HepG2 (cell line): ENCODE results near the gene SQSTM1. TPM values are rescaled to one million over a fixed set of nuclear protein-coding genes. Genes with fewer than 3 reads are reported as not detected.

ENCODE experiments used
- HOXA3 ChIP-seq: sonication (generic); formaldehyde crosslinking; IDR thresholded peaks from 2 replicates; pipeline ENCODE4 v1.5.0; 2020; ENCODE audit warnings: missing genetic modification reagents
- MATR3 ChIP-seq: sonication (generic); formaldehyde crosslinking; IDR thresholded peaks from 2 replicates; pipeline ENCODE4 v1.4.0; 2020; ENCODE audit warnings: missing genetic modification reagents
- MIXL1 ChIP-seq: IDR thresholded peaks from 2 replicates; pipeline ENCODE4 v1.6.1; 2016
- NR2F2 ChIP-seq: IDR thresholded peaks from 2 replicates; pipeline ENCODE4 v1.6.1; 2012; ENCODE audit warnings: low read depth, inconsistent platforms, borderline replicate concordance
- SP1 ChIP-seq, 2 experiments: fragments of 450-650 bp in 1 of 2; sonication (generic) in 1 of 2; formaldehyde crosslinking in 1 of 2; IDR thresholded peaks; 2 replicates each; pipeline versions ENCODE4 v1.4.0 to v1.6.1; 2016 to 2020; ENCODE audit warnings: missing genetic modification reagents in 1 of 2
- SRF ChIP-seq: IDR thresholded peaks from 2 replicates; pipeline ENCODE4 v1.6.1; 2011; ENCODE audit warnings: mild to moderate bottlenecking, low read depth, low read length, moderate library complexity
- ZMAT5 ChIP-seq: sonication (generic); formaldehyde crosslinking; IDR thresholded peaks from 2 replicates; pipeline ENCODE4 v1.5.0; 2020; ENCODE audit warnings: mild to moderate bottlenecking, low read depth, missing genetic modification reagents, borderline replicate concordance
- ZNF33A ChIP-seq: sonication (generic); formaldehyde crosslinking; IDR thresholded peaks from 2 replicates; pipeline ENCODE4 v1.5.1; 2020; ENCODE audit warnings: missing genetic modification reagents, mild to moderate bottlenecking, moderate library complexity, borderline replicate concordance
- ZNF350 ChIP-seq: sonication (generic); formaldehyde crosslinking; IDR thresholded peaks from 2 replicates; pipeline ENCODE4 v1.4.0; 2020; ENCODE audit warnings: mild to moderate bottlenecking, low read depth, missing genetic modification reagents, borderline replicate concordance
- ZNF543 ChIP-seq: sonication (generic); formaldehyde crosslinking; IDR thresholded peaks from 2 replicates; pipeline ENCODE4 v1.4.0; 2020; ENCODE audit warnings: mild to moderate bottlenecking, missing genetic modification reagents
- ZNF567 ChIP-seq: sonication (generic); formaldehyde crosslinking; IDR thresholded peaks from 2 replicates; pipeline ENCODE4 v1.8.1; 2023; ENCODE audit warnings: mild to moderate bottlenecking, missing genetic modification reagents, borderline replicate concordance
- ZNF589 ChIP-seq: sonication (generic); formaldehyde crosslinking; conservative IDR thresholded peaks from 2 replicates; pipeline ENCODE4 v1.8.0; 2022; ENCODE audit warnings: mild to moderate bottlenecking, moderate library complexity, missing genetic modification reagents
- ZNF670 ChIP-seq: sonication (generic); formaldehyde crosslinking; IDR thresholded peaks from 2 replicates; pipeline ENCODE4 v1.8.0; 2022; ENCODE audit warnings: mild to moderate bottlenecking, missing genetic modification reagents, borderline replicate concordance
- ZNF703 ChIP-seq: sonication (generic); formaldehyde crosslinking; IDR thresholded peaks from 2 replicates; pipeline ENCODE4 v1.5.1; 2020; ENCODE audit warnings: missing genetic modification reagents, mild to moderate bottlenecking, moderate library complexity, borderline replicate concordance
- polyA plus RNA-seq, 8 experiments: library from polyadenylated mRNA; depleted of rRNA in 3 of 8; stranded (reverse) in 7 of 8; unstranded in 1 of 8; fragments of >200 nt; fragmentation: Illumina TruSeq in 4 of 8; extraction: Trizol in 4 of 8; gene quantifications; 2 replicates each; pipeline versions ENCODE4 v1.2.1 to v1.2.3, GENCODE V29; 2011 to 2016; ENCODE audit warnings: low read depth in 4 of 8, missing spikeins in 1 of 8, mixed read lengths in 1 of 8; ENCODE audit not compliant: insufficient read depth in 1 of 8
- total RNA-seq, 5 experiments: library from RNA; depleted of rRNA; stranded (reverse); fragments of >200 nt; fragmentation: Illumina TruSeq; extraction: Trizol; gene quantifications; 2 replicates each; pipeline ENCODE4 v1.2.3, GENCODE V29; 2016; ENCODE audit warnings: low read depth in 1 of 5
- TF ChIP-seq, protein P1 (sequence below), 2 experiments: sonication (generic) in 1 of 2; formaldehyde crosslinking in 1 of 2; IDR thresholded peaks; 2 replicates each; pipeline versions ENCODE4 v1.4.0 to v1.6.1; 2016 to 2020; ENCODE audit warnings: borderline replicate concordance in 1 of 2, low read depth in 1 of 2, mild to moderate bottlenecking in 1 of 2, missing genetic modification reagents in 1 of 2
- TF ChIP-seq, protein P2 (sequence below): sonication (generic); formaldehyde crosslinking; IDR thresholded peaks from 2 replicates; pipeline ENCODE4 v1.9.0; 2021; ENCODE audit warnings: missing genetic modification reagents, mild to moderate bottlenecking, borderline replicate concordance
- TF ChIP-seq, protein P3 (sequence below): sonication (generic); formaldehyde crosslinking; IDR thresholded peaks from 2 replicates; pipeline ENCODE4 v1.4.0; 2020; ENCODE audit warnings: missing genetic modification reagents
- TF ChIP-seq, protein P4 (sequence below): sonication (generic); formaldehyde crosslinking; IDR thresholded peaks from 2 replicates; pipeline ENCODE4 v1.4.0; 2020; ENCODE audit warnings: missing genetic modification reagents
- TF ChIP-seq, protein P5 (sequence below): sonication (generic); formaldehyde crosslinking; IDR thresholded peaks from 2 replicates; pipeline ENCODE4 v1.5.1; 2020; ENCODE audit warnings: mild to moderate bottlenecking, missing genetic modification reagents, moderate library complexity

SQSTM1 gene
- total and polyA plus RNA-seq, 2 of the 13 experiments (the other 11 are each of a cell fraction or from before 2014, with no cell fraction given), result 90.9 to 160 TPM

- TF ChIP-seq, protein P1, sequence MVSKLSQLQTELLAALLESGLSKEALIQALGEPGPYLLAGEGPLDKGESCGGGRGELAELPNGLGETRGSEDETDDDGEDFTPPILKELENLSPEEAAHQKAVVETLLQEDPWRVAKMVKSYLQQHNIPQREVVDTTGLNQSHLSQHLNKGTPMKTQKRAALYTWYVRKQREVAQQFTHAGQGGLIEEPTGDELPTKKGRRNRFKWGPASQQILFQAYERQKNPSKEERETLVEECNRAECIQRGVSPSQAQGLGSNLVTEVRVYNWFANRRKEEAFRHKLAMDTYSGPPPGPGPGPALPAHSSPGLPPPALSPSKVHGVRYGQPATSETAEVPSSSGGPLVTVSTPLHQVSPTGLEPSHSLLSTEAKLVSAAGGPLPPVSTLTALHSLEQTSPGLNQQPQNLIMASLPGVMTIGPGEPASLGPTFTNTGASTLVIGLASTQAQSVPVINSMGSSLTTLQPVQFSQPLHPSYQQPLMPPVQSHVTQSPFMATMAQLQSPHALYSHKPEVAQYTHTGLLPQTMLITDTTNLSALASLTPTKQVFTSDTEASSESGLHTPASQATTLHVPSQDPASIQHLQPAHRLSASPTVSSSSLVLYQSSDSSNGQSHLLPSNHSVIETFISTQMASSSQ (IDR thresholded peaks at IDR 0.05; ENCODE audit: low read depth), result no peak
- TF ChIP-seq, protein P1 (CRISPR knock-in tag; IDR thresholded peaks at IDR 0.05; ENCODE audit: borderline replicate concordance), result peak; percentile 48; the same call in 1 of the 2 replicates
- no peak; the same call in 1 of the 2 replicates for TF ChIP-seq ZNF589 (CRISPR knock-in tag)
- TF ChIP-seq ZNF703 (CRISPR knock-in tag), result peak; percentile 14; the same call in 1 of the 2 replicates
- no peak for TF ChIP-seq MIXL1 (CRISPR knock-in tag)
- TF ChIP-seq SP1 (IDR thresholded peaks at IDR 0.05), result no peak
- TF ChIP-seq SP1 (CRISPR knock-in tag; IDR thresholded peaks at IDR 0.05), result peak; percentile 88
- TF ChIP-seq, protein P2, sequence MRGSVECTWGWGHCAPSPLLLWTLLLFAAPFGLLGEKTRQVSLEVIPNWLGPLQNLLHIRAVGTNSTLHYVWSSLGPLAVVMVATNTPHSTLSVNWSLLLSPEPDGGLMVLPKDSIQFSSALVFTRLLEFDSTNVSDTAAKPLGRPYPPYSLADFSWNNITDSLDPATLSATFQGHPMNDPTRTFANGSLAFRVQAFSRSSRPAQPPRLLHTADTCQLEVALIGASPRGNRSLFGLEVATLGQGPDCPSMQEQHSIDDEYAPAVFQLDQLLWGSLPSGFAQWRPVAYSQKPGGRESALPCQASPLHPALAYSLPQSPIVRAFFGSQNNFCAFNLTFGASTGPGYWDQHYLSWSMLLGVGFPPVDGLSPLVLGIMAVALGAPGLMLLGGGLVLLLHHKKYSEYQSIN, result no peak
- TF ChIP-seq ZMAT5 (CRISPR knock-in tag), result no peak
- TF ChIP-seq NR2F2, result no peak
- TF ChIP-seq, protein P3, sequence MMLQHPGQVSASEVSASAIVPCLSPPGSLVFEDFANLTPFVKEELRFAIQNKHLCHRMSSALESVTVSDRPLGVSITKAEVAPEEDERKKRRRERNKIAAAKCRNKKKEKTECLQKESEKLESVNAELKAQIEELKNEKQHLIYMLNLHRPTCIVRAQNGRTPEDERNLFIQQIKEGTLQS (CRISPR knock-in tag), result no peak
- no peak for TF ChIP-seq ZNF567
- peak; percentile 97 for TF ChIP-seq ZNF543 (CRISPR knock-in tag)
- TF ChIP-seq MATR3, result no peak
- 0 out of 2 replicates have a peak, but pooled peaks have one; percentile 15 for TF ChIP-seq ZNF33A (CRISPR knock-in tag)
- TF ChIP-seq HOXA3 (CRISPR knock-in tag), result peak; percentile 89
- peak; percentile 81; the same call in 1 of the 2 replicates for TF ChIP-seq ZNF350 (CRISPR knock-in tag)
- TF ChIP-seq, protein P4, sequence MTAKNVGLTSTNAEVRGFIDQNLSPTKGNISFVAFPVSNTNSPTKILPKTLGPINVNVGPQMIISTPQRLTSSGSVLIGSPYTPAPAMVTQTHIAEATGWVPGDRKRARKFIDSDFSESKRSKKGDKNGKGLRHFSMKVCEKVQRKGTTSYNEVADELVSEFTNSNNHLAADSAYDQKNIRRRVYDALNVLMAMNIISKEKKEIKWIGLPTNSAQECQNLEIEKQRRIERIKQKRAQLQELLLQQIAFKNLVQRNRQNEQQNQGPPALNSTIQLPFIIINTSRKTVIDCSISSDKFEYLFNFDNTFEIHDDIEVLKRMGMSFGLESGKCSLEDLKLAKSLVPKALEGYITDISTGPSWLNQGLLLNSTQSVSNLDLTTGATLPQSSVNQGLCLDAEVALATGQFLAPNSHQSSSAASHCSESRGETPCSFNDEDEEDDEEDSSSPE (CRISPR knock-in tag), result peak; percentile 67
- TF ChIP-seq SRF, result no peak
- TF ChIP-seq, protein P5, sequence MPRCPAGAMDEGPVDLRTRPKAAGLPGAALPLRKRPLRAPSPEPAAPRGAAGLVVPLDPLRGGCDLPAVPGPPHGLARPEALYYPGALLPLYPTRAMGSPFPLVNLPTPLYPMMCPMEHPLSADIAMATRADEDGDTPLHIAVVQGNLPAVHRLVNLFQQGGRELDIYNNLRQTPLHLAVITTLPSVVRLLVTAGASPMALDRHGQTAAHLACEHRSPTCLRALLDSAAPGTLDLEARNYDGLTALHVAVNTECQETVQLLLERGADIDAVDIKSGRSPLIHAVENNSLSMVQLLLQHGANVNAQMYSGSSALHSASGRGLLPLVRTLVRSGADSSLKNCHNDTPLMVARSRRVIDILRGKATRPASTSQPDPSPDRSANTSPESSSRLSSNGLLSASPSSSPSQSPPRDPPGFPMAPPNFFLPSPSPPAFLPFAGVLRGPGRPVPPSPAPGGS (CRISPR knock-in tag), result peak; percentile 88
- peak; percentile 3; the same call in 1 of the 2 replicates for TF ChIP-seq ZNF670 (CRISPR knock-in tag)
Observed at GRCh38 chr5:179858586-179859427, 38.1 kb downstream of the SQSTM1 start, which contains the start of gene MRNIP (continued).
